ENCODE data around the gene TAPBP.

TAPBP gene

DNA sequence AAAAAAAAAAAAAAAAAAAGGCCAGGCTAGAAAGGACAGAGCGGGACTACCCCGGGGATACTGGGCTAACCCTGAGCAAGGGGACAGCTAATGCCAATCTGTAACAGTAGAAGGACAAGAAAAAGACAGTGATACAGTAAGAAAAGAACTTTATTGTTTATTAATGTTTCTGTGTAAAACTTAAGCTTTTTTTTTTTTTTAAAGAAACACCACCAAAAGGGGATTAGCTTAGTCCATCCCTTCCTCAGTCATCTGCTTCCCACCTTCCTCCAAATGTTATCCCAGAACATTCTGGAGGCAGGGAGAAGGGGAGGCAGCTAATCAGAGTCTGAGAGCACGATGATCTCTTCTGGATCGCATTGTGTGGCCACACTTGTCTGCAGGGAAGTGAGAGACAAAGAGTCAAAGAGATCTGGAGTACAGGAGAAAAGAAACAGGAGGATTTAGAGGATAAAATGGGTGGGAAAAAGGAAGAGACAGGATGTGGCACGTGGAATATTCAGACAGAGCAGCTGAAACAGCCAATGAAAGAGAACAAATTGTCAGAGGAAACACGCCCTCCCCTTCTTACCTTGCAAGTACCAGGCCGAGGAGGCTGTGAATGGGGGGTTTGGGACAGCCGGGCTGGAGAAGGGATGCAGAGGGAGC, 4.7 kb upstream of the TAPBP start:
- no peak for DNase-seq

DNA sequence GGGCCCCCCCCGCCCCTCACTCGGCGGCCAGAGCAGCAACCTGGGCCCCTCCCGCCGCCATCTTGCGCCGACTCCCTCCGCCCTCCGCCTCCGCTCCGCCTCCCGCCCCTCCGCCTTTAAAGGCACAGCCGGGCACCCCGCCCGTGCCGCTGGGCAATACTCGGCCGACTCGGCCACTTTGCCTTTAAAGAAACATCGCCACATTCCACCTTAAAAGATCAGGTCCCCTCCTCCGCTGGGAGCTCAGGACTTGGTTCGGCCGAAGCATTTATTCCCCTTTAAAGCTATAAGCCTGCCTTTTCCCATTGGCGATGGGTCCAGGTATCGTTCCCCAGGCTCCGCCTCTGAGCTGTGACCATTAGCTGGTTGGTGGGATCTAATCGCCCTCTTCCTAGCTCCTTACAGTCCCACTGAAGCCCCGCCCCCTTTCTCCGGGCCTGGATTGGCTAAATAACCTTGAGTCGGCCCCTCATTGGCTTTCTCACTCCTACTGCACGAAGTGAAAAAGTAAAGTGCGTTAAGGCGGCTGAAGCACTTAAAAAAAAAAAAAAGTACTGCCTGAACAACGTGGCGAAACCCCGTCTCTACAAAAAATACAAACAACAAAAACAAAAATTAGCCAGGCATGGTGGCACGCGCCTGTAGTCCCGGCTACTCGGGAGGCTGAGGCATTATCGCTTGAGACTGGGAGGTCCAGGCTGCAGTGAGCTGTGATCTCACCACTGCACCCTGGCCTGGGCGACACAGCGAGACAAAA, 4.0 kb upstream of the TAPBP start, which contains the start of gene ZBTB22:
Gene ZBTB22, minus strand, starts transcription at position 76 of the 757 bp plus-strand sequence. CDS start 828 bp downstream, outside the sequence.
- DNase-seq: peak; percentile 95 to 99 (median 98)

DNA sequence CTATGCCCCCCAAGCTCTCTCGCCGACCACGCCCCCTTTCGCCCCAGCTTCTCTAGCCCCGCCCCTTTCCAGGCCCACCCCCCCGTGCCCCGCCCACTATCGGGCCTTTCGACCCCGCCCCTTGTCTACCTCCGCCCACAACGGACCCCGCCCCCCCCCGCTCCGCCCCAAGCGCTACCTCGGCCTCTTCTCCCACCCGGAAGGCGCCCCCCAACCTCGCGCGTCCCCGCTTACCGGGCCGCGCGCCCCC, 3.5 kb upstream of the TAPBP start:
- DNase-seq: peak in 2 of 6 experiments; percentile 86 to 92

DNA sequence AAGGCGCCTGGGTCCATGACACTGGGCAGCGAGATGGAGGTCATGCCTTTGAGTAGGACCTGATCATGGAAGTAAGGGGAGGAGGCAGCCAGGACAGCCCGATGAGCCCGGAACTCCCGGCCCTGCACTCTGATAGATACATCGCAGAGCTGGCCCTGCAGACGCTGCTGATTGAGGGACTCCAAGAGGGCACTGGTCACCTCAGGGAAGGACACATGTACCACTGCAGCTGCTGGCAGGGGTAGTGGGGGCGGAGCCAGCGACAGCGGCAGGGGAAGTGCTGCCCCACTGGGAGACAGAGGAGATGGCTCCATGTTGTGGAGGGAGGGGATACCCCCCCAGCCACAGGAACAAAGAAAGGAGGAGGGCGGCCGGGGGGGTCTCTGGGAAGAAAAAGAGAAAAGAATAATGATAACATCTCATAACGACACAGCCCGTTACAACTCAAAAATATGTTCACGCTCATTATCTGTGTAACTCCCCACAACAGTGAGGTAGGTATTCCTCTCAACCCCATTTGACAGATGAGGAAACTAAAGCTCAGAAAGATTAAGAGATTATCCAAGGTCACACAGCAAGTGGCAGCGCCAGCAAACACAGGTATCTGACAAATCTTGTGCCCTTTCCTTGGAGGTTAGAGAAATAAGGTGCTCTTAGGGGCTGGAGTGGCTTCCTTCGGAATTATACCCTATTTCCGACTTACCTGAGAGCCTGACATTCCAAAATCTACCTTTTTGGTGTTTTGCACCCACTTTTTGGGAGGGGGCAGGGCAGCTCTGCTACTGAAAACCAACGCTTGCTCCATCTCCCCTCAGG, 2.9 kb upstream of the TAPBP start:
- peak in 1 of 6 experiments; percentile 19 for DNase-seq

DNA sequence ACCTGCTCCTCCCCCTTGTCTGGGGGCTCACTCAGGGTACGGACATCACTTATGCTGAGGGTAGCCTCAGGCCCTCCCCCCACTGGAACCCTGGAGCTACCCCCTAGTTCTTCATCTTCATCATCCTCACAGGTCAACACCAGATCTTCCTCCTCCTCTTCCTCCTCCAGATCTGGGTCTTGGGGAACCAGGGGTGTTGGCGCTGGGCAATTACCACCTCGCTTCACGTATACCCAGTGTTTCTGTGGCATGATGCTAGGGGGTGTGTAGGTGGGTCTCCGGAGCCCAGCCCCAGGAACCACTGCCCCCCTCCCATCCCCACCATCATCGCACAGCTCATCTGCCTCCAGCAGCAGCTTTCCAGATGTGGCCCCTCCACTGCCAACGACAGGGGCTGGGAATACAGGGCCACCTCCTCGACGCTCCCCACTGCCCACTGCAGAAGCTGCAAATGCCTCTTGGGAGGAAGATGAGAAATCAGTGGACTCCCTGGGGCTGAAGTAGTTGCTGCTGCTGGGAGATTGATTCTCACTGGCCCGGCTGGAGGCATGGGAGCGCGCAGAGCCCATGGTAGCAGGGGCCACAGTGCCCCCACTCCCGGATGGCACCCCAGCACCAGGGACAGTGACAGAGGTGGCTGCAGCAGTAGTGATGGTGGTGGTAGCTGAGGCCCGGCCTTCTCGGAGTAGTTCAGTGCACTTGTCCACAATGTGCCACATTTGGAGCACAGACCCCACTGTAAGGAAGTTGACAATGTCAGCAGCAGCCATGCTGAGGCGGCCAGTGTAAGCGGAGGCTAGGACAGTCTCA, 2.1 kb upstream of the TAPBP start:
- no peak for DNase-seq

DNA sequence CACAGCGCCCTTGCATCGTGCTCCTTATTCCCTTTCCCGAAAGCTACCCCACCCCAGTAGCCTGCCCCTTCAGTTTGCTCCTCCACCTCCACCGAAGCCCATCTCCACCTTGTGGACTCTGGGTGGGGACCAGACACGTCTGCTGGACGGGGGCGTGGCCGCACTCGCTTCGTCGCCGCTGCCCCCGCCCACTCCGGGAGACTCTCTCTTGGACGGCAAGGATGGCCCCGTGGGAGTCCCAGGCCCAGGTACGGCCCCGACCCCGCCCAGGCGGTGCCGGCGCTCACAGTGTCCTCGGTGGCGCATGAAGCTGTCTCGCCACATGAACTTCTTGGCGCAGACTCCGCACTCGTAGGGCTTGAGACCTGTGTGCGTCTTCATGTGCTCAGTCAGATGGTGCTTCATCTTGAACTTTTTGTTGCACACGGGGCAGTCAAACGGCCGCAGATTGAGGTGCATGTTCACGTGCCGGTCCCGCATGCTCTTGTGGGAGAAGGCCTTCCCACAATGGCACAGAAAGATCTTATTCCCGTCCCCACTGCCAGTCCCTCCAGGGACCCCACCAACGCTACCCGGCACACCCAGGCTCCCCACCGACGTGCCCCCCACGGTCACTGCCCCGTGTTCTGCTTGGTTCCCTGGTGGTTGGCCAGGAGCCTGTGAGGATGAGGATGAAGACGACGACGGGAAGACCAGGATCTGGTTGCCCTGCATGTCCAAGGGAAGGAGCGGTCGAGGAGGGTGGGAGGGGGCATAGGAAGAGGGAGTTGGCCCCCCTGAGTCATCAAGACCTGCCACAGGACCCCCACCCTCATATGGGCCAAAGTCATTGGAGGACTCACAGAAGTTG, 1.3 kb upstream of the TAPBP start:
- peak in 1 of 6 experiments; percentile 21 for DNase-seq

DNA sequence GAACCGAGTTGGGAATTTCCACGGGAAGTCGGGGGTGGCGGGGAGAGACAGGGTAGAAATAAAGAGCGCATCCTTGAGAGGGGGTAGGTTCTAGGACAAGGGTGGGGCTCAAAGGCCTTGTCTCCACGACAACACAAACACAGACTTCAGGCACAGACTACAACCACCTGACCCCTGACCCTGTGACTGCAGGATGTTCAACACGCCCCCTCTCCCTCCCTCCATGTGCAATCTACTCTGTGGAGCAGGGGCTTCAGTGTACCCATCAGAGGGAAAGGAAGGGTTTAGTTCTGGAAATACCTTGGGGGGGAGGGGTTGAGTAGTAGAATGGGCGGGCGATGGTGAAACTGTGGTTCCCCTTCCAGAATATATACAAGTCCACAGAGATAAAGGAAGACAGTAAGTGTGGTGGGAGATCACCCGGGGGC, 651 bp upstream of the TAPBP start:
- peak; percentile 61 to 83 (median 68) for DNase-seq

DNA sequence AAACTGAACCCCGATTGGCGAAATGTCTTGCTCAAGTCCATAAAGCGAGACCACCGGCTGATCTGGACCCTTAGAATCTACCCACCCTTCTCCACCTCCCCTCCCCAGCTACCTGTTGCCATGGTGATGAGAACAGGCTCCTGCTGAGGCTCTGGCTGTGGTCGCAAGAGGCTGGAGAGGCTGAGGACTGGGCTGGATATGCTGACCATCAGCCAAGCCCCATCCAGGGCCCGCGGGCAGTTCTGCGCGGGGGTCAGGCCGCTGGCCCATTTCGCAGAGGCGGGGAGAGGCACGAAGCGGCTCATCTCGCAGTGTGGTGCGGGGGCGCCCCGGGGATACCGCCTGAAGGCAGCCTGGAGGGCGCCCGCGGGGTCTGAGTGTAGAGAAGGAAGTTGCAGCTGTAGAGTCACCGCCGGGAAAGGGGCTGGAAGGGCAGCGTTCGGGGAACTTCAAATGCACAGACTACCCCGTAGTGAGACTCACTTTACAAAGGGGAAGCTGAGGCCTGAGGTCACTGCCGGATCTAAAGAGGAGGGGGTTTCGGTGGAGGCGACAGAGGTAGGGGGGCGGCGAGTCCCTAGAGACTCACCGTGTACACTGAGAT, 671 bp downstream of the TAPBP start:
- peak in 5 of 6 experiments; percentile 26 to 54 (median 42) for DNase-seq

DNA sequence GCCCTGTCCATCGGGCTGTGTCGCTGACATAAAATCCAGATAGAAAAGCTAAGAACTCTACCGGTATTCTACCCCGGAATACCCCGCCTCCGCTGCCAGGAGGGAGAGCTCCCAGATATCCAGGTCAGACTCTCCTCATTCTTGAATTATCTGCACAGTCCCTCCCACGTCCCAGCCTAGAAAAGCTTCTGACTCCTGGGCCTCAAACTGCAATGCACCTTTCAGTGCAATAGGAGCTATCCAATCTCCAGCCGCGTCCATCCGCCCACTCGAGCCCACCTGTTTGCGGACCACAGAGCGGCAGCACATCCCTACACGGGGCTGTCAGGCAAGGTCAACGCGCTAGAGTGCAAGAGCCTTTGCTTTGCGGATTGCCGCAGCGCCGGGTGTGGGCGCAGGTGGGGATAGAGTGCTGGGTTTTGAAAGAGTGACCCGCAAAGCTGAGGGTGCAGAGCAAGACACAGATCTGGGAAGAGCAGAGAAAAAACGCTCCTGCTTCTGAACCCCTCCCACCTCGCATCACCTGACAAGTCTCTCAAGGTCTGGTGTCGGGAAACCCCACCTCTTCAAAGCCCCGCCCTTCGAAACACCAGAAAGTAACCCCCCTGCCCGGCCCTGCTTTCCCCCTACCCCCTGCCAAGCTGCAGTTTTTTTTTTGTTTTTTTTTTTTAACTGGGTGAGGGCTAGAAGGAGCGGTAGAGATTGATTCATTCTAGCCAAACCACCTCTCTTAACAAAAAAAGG, 1.3 kb downstream of the TAPBP start:
- peak; percentile 73 to 88 (median 81) for DNase-seq

DNA sequence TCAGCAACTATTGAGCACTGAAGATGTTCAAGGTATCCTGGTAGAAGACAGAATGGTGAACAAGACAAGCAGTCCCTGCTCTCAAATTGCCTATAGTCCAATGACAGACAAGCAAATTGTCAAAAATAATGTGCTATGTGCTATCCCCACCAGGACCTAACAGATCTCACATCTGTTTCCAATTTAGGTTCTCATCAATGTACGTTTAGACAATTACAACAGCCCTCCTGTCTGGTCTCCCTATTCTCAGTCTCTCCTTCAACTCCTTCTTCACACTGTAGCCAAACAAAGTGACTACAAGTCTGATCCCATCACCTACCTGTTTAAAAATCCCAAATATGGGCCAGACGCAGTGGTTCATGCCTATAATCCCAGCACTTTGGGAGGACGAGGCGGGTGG, 7.5 kb downstream of the TAPBP start:
- DNase-seq: no peak

DNA sequence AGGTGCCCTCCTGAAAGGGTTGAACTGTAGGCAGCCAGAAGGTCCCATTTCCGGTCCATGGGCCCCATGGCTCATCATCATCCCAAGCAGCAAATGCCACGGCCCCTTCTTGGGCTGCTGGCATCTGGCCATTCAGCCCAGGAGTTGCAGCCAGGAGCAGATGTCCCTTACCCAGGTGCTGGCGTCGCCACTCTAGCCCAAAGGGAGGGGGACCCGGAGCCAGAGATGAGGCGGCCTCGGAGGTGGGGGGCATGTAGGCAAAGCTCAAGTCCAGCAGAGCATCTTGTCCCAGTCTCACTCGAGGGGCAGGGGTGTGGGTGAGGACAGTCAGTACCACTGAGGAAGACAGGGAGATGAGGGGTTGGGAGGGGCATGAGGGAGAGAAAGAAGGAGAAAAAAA, 8.8 kb downstream of the TAPBP start:
- DNase-seq: no peak

DNA sequence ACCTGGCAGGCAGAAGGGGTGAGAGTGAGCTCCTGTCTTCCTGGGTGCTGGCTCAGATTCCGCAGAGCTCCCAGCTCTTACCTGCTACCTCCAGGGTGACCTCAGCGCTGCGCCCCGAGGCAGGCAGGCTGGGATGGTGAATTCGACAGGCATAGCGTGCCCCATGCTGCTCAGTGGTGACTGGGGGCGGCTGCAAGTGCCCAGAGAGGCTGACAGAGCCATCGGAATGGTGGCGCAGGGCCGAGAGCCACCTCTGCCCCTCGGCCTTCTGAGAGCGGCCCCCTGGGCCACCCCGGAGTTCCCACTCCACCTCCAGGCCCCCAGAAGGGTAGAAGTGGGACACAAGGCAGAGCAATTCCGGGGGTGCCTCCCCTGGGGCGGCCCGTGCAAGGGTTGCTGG, 9.7 kb downstream of the TAPBP start:
- DNase-seq: no peak

DNA sequence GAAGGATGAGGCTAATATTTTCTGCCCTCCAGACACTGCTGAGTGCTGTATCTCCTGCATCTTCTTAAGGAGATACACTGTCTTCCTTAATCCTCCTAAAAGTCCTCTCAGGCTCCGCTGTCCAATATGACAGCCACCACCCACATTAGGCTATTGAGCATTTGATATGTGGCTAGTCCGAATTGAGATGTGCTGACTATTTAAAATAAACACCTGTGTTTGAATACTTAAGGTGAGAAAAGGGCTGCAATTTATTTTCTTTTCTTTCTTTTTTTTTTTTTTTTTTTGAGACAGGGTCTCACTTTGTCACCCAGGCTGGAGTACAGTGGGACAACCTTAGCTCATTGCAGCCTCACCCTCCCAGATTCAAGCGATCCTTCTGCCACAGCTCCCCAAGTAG, 12.0 kb downstream of the TAPBP start:
- no peak for DNase-seq

DNA sequence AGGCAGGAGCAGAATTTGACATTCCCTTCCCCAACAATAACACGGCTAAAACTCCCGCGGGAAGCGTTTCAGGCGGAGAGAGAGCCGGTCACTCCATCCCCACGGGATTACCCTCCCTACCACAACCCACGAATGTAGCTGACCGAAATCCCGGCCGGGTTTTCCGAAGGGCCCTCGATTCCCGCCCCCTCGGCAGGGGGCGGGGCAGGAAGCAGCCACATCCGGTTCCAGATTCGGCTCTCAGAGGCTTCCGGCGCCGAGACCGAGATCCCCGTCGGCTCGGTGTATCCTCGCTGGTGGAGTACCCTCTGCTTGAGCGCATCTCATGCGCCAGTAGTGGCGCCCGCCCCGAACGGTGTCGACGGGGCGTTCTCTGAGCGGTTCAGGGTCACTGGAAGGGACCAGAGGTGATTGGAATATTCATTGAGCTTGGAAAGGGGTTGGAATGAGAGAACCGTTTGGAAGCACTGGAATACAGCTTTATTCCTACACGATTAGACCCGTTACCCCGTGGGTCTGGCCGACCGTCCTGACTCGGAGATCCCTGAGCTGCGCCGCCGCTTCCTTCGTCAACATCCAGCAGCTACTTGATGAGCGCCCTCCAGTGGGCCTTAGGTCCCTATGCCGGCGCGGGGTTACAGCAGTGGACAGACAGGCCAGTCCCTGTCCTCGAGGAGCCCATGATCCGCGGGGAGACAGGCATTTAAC, 14.5 kb downstream of the TAPBP start:
- peak; percentile 88 to 93 (median 91) for DNase-seq

DNA sequence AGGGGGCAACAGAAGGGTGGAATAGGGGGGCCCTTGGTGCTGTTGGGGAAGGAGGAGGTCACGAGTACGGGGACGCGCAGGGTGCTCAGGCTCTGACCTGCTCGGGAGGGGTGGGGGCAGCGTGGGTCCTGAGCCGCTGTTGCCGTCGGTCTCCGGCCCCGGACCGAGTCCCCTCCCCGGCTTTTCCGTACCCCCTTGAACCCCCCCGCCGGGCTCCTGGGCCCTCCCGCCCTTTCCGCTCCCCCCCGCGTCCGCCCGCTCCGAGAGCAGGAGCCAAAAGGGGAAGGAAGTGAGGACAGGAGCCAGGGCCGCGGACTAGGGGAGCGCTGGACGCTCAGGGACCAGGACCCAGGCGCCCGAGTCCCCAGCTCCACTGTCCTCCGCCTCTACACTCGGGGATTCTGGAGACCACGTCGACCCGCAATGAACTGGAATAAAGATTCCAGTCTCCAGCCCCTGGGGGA, 15.1 kb downstream of the TAPBP start, which contains the start of gene RGL2:
Gene RGL2, minus strand, starts transcription at position 170 of the 464 bp plus-strand sequence. CDS start 332 bp downstream, outside the sequence.
- peak in 3 of 6 experiments; percentile 38 to 76 (median 64) for DNase-seq

DNA sequence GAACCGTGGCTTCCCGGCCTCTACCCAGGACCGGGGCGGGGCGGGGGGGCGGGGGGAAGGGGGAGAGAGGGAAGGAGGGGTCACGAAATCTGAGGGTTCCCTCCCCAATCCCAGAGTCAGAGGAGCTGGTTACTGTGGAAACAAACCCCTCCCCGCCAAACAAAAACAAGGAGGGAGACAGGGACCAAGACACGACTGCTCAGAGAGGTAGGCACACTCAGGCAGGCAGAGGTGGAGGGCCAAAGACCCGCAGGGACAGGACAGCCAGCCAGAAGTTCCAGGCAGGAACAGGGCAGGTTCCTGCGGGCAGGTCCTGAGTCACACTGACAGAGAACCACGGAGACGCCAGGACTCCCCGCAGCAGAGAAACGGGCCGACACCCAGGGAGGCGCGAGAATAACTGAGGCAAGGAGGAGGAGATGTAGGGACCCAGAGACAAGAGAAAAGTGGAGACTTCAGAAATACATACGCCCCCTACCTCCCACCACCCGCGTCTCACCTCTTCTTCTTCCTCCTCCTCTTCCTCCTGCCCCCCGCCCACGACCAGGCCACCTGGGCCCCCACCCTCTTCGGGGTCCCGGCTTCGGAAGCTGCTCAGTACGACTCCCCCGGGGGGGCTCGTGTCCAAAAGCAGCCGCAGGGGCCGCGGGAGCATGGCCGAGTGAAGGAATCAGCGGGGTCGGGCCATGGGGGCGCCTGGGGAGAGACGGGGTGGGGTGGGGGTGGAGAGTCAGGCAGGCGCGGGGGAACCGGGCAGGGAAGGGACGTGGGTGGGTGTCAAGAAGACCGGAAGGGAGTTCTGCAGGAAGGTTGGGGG, 15.7 kb downstream of the TAPBP start:
- peak; percentile 48 to 74 (median 68) for DNase-seq

DNA sequence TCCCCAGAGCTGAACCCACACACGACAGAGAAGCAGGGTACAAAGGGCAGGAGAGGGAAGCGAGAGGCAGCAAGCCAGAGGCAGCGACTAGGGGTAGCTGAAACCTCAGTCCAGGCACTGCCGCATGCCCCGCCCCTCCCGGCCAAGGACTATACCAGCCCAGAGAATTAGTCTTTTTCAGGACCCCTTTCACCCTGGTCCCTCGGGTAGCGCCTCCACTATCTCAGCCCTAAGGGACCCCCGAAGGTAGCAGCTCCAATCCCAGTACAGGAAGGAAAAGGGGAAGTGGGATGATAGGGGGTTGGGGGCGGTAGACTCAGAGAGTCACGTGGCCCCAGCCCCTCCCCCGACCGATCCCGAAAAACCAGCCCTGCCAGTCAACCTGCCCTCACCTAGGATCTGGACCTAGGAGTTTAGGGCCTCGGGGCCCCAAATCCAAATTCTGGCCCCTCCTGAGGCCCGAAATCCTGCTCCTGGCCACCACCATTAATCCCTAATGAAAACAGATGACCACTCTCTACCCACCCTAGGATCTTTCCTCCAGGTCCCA, 16.4 kb downstream of the TAPBP start:
- DNase-seq: no peak

DNA sequence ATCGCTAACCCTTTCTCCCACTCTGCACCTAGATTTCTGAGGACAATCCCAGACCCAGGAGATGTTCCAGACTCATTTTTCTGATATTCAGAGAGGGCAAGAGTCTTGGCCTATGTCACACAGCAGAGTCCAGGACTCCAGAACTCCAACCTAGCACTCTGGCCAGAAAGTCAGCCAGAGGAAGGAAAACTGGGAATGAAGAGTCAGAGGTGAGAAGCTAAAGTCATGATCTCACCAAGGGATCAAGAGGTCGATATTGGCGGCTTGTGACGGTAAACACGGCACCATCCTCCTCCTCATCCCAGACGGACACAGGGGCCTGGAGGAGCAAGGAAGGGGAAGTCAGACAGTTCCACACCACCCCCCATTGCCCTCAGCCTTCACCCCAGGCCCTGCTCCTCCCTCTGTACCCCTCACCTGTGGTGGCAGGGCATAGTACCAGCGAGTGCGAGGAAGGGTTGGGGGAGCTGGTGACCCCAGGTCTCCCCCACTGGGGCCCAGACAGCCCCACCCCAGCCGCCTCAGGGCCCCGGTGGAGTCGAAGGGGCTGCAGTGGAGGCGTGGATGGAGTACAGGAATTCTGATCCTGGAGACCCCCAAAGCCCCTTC, 17.0 kb downstream of the TAPBP start:
- DNase-seq: no peak

All from stimulated activated naive CD4-positive, alpha-beta T cell (primary cell).